Measurements from ENCODE around the gene ZNF407. TPM values are rescaled to one million over a fixed set of nuclear protein-coding genes. Genes with fewer than 3 reads are reported as not detected.

Gene ZNF407
- polyA plus RNA-seq, 1 experiment = 5.8 TPM

DNA sequence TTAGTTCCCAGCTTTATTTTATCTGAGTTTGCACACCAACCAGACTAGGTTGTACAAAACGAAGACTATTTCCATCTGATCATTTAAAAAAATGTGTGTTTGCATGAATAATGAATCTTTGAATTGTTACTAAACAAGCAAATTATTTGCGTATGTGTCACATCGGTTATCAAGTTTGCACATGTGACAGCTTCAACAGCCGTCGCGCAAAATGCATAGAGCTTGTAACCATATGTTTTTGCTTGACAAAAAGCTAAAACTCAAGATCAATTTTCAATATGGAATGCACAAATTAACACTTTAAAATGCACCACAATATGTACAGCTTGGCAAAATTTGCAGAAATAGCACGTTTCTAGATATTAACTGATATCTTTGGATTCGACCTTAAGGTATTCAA is 427.2 kb downstream of the ZNF407 start:
- CTCF ChIA-PET = no interaction called here
- TF ChIP-seq, protein P1, sequence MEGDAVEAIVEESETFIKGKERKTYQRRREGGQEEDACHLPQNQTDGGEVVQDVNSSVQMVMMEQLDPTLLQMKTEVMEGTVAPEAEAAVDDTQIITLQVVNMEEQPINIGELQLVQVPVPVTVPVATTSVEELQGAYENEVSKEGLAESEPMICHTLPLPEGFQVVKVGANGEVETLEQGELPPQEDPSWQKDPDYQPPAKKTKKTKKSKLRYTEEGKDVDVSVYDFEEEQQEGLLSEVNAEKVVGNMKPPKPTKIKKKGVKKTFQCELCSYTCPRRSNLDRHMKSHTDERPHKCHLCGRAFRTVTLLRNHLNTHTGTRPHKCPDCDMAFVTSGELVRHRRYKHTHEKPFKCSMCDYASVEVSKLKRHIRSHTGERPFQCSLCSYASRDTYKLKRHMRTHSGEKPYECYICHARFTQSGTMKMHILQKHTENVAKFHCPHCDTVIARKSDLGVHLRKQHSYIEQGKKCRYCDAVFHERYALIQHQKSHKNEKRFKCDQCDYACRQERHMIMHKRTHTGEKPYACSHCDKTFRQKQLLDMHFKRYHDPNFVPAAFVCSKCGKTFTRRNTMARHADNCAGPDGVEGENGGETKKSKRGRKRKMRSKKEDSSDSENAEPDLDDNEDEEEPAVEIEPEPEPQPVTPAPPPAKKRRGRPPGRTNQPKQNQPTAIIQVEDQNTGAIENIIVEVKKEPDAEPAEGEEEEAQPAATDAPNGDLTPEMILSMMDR (IDR thresholded peaks at IDR 0.05; ENCODE audit: low read depth, low read length) = no peak
- no peaks in the 10 kb centered on the region for H3K27me3 ChIP-seq (ENCODE audit: control insufficient read depth, insufficient read depth, low read length)
- DNase-seq (ENCODE audit: low read depth, low spot score) = no peak
- POLR2A ChIA-PET = no interaction called here
- H3K27ac ChIP-seq (ENCODE audit: low read depth, low read length) = no peak overlapping the region
- H3K4me3 ChIP-seq (ENCODE audit: low read depth, low read length) = no peak overlapping the region
- no peaks in the 10 kb centered on the region for H3K9me3 ChIP-seq (ENCODE audit: control insufficient read depth, insufficient read depth, low read length)

DNA sequence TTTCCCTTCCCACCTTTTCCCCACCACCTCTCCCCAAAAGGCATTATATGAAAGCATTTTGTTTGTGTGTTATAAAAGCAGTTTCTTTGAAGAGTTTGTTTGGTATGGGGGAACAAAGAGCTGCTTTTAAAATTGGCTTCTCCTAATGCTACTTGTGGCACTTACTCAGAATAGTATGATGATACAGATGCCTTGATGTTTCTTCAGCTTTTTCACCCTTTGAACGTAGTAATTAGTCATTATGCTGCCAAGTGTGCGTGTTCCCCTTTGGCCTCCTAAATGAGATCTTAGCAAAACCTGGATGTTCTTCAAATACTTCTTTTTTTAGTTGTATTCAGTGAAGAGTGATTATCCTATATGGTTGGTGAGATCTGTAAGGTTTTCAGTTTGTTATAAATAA is 427.9 kb downstream of the ZNF407 start:
- ChIA-PET POLR2A (no interaction called here), CTCF (interaction anchor here (0.7 to 0.8 kb wide), 2 partner anchors 14 to 16 kb away, joined by 3 read pairs; no protein-coding TSS in a partner anchor)
- Histone ChIP-seq H3K9me3 (ENCODE audit: control insufficient read depth, insufficient read depth, low read length) (no peaks in the 10 kb centered on the region), H3K4me3 (ENCODE audit: low read depth, low read length) (no peak overlapping the region), H3K27me3 (ENCODE audit: control insufficient read depth, insufficient read depth, low read length) (no peaks in the 10 kb centered on the region), H3K27ac (ENCODE audit: low read depth, low read length) (no peak overlapping the region)
- TF ChIP-seq, protein P1 (IDR thresholded peaks at IDR 0.05; ENCODE audit: low read depth, low read length) = no peak
- no peak for DNase-seq (ENCODE audit: low read depth, low spot score)

DNA sequence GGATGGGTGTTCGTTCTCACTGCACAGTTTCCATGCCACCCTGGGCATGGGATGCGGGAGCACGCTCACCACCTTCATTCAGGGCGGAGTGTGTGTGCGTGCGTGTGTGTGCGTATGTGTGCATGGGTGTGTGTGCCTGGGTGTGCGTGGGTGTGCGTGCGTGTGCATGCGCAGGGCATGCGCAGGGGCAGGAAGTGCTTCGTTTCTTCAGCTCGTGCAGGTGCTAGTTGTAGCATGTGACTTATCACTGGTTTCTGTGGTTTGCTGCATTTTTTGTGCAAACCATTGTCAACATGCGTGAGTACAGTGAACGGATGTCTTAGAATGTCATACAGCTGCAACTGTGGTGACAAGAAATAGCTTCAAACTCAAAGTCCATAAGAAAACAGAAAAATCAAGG is 431.8 kb downstream of the ZNF407 start:
- DNase-seq (ENCODE audit: low read depth, low spot score) = no peak
- CTCF ChIA-PET = no interaction called here
- POLR2A ChIA-PET = no interaction called here

DNA sequence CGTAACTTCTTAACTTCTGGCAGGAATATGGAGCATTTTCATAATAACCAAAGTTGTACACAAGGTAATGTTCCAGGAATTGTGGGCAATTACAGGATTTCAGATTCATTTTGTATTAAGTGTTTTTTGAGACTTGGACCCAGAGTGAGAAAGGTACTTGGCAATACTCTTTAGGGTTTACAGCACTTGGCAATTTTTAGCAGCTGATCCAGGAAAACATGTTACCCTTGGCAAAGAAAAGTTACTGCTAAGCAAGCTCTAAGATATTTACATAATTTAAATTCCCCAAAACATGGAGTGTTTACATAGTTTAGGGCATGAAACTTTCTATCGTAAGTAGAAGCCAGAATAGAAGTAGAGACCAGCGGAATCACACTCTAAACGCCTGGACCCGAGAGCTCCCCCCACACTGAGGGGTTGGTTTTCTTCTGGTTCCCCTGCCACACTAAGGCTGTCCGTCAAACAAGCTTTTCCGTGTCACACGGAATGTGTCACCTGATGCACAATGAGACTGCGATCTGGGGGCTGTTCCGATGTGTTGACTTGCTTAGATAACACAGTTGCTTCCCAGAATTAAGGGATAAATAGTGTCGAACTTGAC is 434.1 kb downstream of the ZNF407 start:
- TF ChIP-seq, protein P1 (IDR thresholded peaks at IDR 0.05; ENCODE audit: low read depth, low read length) = no peak
- ChIA-PET CTCF (interaction anchor here (1.6 kb wide), 1 partner anchor 9 kb away, joined by 11 read pairs; no protein-coding TSS in a partner anchor), POLR2A (no interaction called here)
- Histone ChIP-seq H3K9me3 (ENCODE audit: control insufficient read depth, insufficient read depth, low read length) (no peaks in the 10 kb centered on the region; the same call in 1 of the 2 replicates), H3K27me3 (ENCODE audit: control insufficient read depth, insufficient read depth, low read length) (no peaks in the 10 kb centered on the region), H3K4me3 (ENCODE audit: low read depth, low read length) (no peak overlapping the region), H3K27ac (ENCODE audit: low read depth, low read length) (no peak overlapping the region)
- no peak for DNase-seq (ENCODE audit: low read depth, low spot score)

More for the DNA sequence above, 431.8 kb downstream of the ZNF407 start:
- no peaks in the 10 kb centered on the region; the same call in 1 of the 2 replicates for H3K9me3 ChIP-seq (ENCODE audit: control insufficient read depth, insufficient read depth, low read length)
- no peak overlapping the region for H3K27ac ChIP-seq (ENCODE audit: low read depth, low read length)
- TF ChIP-seq, protein P1 (IDR thresholded peaks at IDR 0.05; ENCODE audit: low read depth, low read length) = no peak
- no peaks in the 10 kb centered on the region for H3K27me3 ChIP-seq (ENCODE audit: control insufficient read depth, insufficient read depth, low read length)
- H3K4me3 ChIP-seq (ENCODE audit: low read depth, low read length) = no peak overlapping the region

DNA sequence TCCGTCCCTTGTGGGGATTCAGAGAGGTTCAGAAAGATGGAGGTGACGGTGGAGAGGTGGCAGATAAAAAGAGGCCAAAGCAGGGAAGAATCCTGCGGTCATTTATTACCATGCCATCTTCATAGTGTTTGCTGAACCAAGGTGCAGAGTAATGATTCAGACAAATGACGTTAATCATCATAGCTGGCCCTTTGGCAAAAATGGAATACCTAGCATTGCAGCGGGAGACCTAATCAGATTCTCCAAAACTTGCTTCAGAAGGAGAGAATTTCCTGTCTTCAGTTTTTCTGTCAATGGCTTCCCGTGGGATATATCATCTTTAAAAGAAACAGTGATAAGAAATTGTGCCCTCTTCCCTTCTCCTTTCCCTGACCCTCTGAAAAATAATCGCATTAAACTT is 435.8 kb downstream of the ZNF407 start:
- Histone ChIP-seq H3K4me3 (ENCODE audit: low read depth, low read length) (no peak overlapping the region), H3K27ac (ENCODE audit: low read depth, low read length) (no peak overlapping the region), H3K9me3 (ENCODE audit: control insufficient read depth, insufficient read depth, low read length) (no peaks in the 10 kb centered on the region; the same call in 1 of the 2 replicates), H3K27me3 (ENCODE audit: control insufficient read depth, insufficient read depth, low read length) (no peaks in the 10 kb centered on the region)
- DNase-seq (ENCODE audit: low read depth, low spot score) = no peak
- TF ChIP-seq, protein P1 (IDR thresholded peaks at IDR 0.05; ENCODE audit: low read depth, low read length) = no peak
- ChIA-PET CTCF (no interaction called here), POLR2A (no interaction called here)
